GM20431 (cell line): ENCODE results near the gene VAPA.
"Not testable (repeated sequence)": the region's sequence is repeated elsewhere in the genome, so short reads cannot be mapped to it uniquely, and the experiment has no call there.

Experiments used
- in situ Hi-C: fragments of 300-500 bp; cut with MseI, MboI; formaldehyde crosslinking; loops from one replicate; pipeline ENCODE4 v1.15.0; 2020; ENCODE audit warnings: low sequenced_read_pairs; ENCODE audit not compliant: unreplicated experiment

VAPA gene

GRCh38 chr18:9885170-9886004, 28.4 kb upstream of the VAPA start, which contains the start of gene TXNDC2:
Gene TXNDC2, plus strand, starts transcription at chr18:9885973. Its CDS starts 708 bp downstream, at chr18:9886681.
- in situ Hi-C loops: no loop called here

GRCh38 chr18:9886005-9886348, 27.8 kb upstream of the VAPA start:
- in situ Hi-C loops: no loop called here

GRCh38 chr18:9887992-9888391, 25.8 kb upstream of the VAPA start:
- in situ Hi-C loops: no loop called here

- in situ Hi-C loops: no loop called here
Observed at GRCh38 chr18:9890196-9890595, 23.6 kb upstream of the VAPA start.

- in situ Hi-C loops: no loop called here
Observed at GRCh38 chr18:9890957-9891356, 22.9 kb upstream of the VAPA start.

GRCh38 chr18:9891515-9891914, 22.3 kb upstream of the VAPA start:
- in situ Hi-C loops: not testable (repeated sequence)

GRCh38 chr18:9894454-9895068, 19.3 kb upstream of the VAPA start:
- in situ Hi-C loops: no loop called here

- in situ Hi-C loops: no loop called here
Observed at GRCh38 chr18:9897129-9897528, 16.7 kb upstream of the VAPA start.

GRCh38 chr18:9897787-9898291, 16.0 kb upstream of the VAPA start:
- in situ Hi-C loops: not testable (repeated sequence)

GRCh38 chr18:9898792-9899549, 14.8 kb upstream of the VAPA start:
- in situ Hi-C loops: no loop called here

GRCh38 chr18:9899550-9899930, 14.3 kb upstream of the VAPA start:
- in situ Hi-C loops: not testable (repeated sequence)

GRCh38 chr18:9900699-9901098, 13.1 kb upstream of the VAPA start:
- in situ Hi-C loops: no loop called here

GRCh38 chr18:9901377-9901776, 12.4 kb upstream of the VAPA start:
- in situ Hi-C loops: no loop called here

- in situ Hi-C loops: not testable (repeated sequence)
Observed at GRCh38 chr18:9902264-9902663, 11.6 kb upstream of the VAPA start.

GRCh38 chr18:9902832-9903231, 11.0 kb upstream of the VAPA start:
- in situ Hi-C loops: no loop called here

- in situ Hi-C loops: no loop called here
Observed at GRCh38 chr18:9905401-9905922, 8.4 kb upstream of the VAPA start.

- in situ Hi-C loops: no loop called here
Observed at GRCh38 chr18:9906481-9906880, 7.3 kb upstream of the VAPA start.

- in situ Hi-C loops: no loop called here
Observed at GRCh38 chr18:9907867-9908266, 5.9 kb upstream of the VAPA start.

- in situ Hi-C loops: no loop called here
Observed at GRCh38 chr18:9910071-9910470, 3.7 kb upstream of the VAPA start.

- in situ Hi-C loops: no loop called here
Observed at GRCh38 chr18:9910661-9911060, 3.2 kb upstream of the VAPA start.

- in situ Hi-C loops: no loop called here
Observed at GRCh38 chr18:9911226-9911625, 2.6 kb upstream of the VAPA start.
